ENCODE measurements around the gene P2RY11.

DNA sequence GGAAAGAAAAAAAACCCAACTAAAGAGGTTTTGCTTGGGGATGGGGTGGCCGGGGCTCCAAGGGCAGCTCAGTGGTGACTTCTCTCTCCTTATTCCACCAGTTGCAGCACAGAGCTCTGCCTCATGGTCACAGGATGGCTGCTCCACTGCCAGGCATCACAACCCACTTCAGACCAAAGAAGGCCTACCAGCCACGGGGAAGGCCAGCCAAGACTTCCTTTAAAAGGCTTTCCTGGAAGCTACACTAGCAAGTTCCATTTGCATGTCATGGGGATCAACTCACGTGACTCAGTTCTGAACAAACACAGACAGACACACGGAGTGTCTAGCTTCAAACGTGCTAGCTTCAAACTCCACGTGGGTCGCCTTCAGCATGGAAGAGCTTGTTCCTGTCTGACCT, 21.4 kb downstream of the P2RY11 start:
- TF ChIP-seq FOXP2 (optimal IDR thresholded peaks at IDR 0.05; ENCODE audit: control extremely low read depth, extremely low read length, insufficient read depth) (no peak), POLR2AphosphoS5 (IDR thresholded peaks at IDR 0.05; ENCODE audit: borderline replicate concordance, low read depth, low read length) (no peak)

All from SK-N-MC (cell line).